Right lobe of liver (tissue), 4 donors: ENCODE results near the gene VPS33A.

Experiments
- POLR2A ChIP-seq: fragments of 450-650 bp; IDR thresholded peaks from one replicate; pipeline ENCODE4 v1.6.1; 2017; ENCODE audit warnings: antibody characterized with exemption, mild to moderate bottlenecking
- TF ChIP-seq, protein P1 (sequence below), 4 donors: fragments of 200-600 bp in 3 of 4; fragments of 450-650 bp in 1 of 4; IDR thresholded peaks; one replicate each; pipeline versions ENCODE4 v1.5.1 to v1.8.0; 2016 to 2022; ENCODE audit warnings: antibody characterized with exemption in 4 of 4, mild to moderate bottlenecking in 2 of 4
- donor health status: DM: no; HTN: no; CAD: no.
- donor health status: DM: no; HTN: no; CAD: no.
- donor health status: DM: no; HTN: yes; CAD: no.

GRCh38 chr12:122199484-122200355 is 66.6 kb downstream of the VPS33A start:
- TF ChIP-seq, protein P1, sequence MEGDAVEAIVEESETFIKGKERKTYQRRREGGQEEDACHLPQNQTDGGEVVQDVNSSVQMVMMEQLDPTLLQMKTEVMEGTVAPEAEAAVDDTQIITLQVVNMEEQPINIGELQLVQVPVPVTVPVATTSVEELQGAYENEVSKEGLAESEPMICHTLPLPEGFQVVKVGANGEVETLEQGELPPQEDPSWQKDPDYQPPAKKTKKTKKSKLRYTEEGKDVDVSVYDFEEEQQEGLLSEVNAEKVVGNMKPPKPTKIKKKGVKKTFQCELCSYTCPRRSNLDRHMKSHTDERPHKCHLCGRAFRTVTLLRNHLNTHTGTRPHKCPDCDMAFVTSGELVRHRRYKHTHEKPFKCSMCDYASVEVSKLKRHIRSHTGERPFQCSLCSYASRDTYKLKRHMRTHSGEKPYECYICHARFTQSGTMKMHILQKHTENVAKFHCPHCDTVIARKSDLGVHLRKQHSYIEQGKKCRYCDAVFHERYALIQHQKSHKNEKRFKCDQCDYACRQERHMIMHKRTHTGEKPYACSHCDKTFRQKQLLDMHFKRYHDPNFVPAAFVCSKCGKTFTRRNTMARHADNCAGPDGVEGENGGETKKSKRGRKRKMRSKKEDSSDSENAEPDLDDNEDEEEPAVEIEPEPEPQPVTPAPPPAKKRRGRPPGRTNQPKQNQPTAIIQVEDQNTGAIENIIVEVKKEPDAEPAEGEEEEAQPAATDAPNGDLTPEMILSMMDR (IDR thresholded peaks at IDR 0.05) = no peak
- no peak for TF ChIP-seq POLR2A
